Effector memory CD4-positive, alpha-beta T cell (primary cell): ENCODE data around the gene PLA2R1.

Source experiments
- DNase-seq, 3 donors: peaks; one replicate each; pipeline ENCODE4 v3.0.0-alpha.2; 2020
- H3K27ac ChIP-seq: 2 replicates; pipeline ENCODE4 v1.7.0; 2013; ENCODE audit warnings: mild to moderate bottlenecking, low read length, moderate library complexity; ENCODE audit not compliant: insufficient read depth, poor library complexity, severe bottlenecking
- H3K27me3 ChIP-seq: replicated peaks from 2 replicates; pipeline ENCODE4 v1.7.0; 2013; ENCODE audit warnings: mild to moderate bottlenecking, low read length; ENCODE audit not compliant: insufficient read depth, control insufficient read depth, poor library complexity, severe bottlenecking
- H3K36me3 ChIP-seq: 2 replicates; pipeline ENCODE4 v1.7.0; 2013; ENCODE audit warnings: mild to moderate bottlenecking, low read length, moderate library complexity; ENCODE audit not compliant: control insufficient read depth, insufficient read depth
- H3K4me1 ChIP-seq: 2 replicates; pipeline ENCODE4 v1.7.0; 2013; ENCODE audit warnings: low read length, mild to moderate bottlenecking; ENCODE audit not compliant: control insufficient read depth, insufficient read depth, poor library complexity, severe bottlenecking
- H3K4me3 ChIP-seq: 2 replicates; pipeline ENCODE4 v1.7.0; 2013; ENCODE audit warnings: low read length, low read depth, mild to moderate bottlenecking; ENCODE audit not compliant: insufficient read depth, poor library complexity, severe bottlenecking
- H3K9me3 ChIP-seq: 2 replicates; pipeline ENCODE4 v1.7.0; 2013; ENCODE audit warnings: mild to moderate bottlenecking, low read length, moderate library complexity; ENCODE audit not compliant: control insufficient read depth

The PLA2R1 gene

DNA sequence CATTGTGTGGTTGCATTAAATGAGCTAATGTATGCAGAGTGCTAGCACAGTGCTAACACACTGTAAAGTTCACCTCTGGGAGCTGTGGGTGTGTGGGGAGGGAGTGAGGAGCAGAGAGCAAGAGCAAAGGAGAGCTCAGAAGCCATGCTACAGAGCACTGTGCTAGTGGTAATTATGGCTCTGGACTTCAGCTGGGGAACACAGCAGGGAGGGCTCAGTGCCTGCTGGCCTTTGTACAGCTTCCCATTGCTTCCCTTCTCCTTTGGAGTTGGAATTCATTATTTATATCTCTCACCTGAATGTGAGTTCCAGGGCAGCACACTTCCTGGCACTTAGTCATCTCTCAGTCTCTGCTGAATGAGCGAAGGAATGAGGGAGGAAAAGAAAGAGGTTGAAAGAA lies 2.5 kb upstream of the PLA2R1 start:
- Histone ChIP-seq H3K36me3 (no peaks in the 10 kb centered on the region), H3K9me3 (no peaks in the 10 kb centered on the region), H3K27ac (no peak overlapping the region), H3K4me1 (peaks cover 10% of the 10 kb centered on the region), H3K4me3 (no peak overlapping the region), H3K27me3 (peaks cover 16% of the 10 kb centered on the region)
- DNase-seq = no peak

DNA sequence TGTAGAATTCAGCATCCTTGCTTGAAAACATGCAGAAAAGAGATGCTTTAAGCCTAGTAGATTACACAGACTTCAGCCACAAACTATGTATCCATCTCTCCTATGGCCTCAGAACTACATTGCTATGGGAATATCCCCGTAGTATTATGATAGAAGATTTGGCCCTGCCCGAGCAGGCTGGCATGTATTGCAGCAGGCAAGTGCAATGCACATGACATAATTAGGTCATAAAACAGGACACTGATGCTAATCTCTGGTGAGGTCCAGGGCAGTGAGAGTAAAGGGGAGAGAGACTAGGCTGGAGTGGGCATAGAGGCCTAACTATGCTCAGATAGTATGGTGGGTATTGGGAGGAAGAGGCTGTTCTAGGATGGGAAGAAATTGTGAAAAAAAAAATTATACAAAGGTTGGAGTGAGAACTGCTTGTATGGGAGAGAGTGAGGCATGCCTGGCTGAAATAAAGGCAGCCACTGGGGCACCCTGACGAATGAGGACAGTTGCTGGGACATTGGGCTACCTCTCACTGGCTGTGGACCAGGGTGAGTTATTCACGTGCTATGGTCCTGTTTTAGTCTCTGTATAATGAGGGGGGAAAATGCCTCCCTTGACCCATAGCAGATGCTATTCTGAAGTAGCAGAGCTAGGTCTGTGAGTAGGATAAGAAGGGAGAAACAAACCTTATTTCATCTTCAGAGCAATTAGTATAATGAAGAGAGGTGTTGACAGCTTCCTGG lies 1.6 kb upstream of the PLA2R1 start:
- Histone ChIP-seq H3K36me3 (no peaks in the 10 kb centered on the region), H3K9me3 (no peaks in the 10 kb centered on the region), H3K27me3 (peaks cover 16% of the 10 kb centered on the region), H3K4me3 (no peak overlapping the region), H3K27ac (no peak overlapping the region), H3K4me1 (peaks cover 10% of the 10 kb centered on the region)
- DNase-seq = no peak

DNA sequence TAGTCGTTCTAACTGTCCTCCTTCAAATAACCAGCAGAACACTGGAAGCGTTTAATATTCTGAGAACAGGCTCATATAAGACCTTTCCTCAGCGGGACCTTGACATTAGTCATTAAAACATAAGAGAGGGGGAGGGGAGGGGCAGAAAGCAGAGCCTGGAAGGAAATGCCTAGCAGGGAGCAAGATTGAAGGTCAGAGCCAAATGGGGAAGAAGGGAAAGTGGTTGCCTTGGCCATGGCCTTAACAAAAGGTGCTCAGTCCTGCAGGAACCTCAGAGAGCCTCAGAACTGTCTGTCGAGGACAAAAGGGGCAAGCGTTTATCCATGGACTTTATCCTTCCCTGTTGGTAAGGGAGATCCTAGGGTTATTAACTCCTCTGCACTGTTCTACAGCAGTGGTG lies 856 bp upstream of the PLA2R1 start:
- H3K4me3 ChIP-seq = no peak overlapping the region
- DNase-seq = no peak
- H3K27ac ChIP-seq = no peak overlapping the region
- H3K36me3 ChIP-seq = no peaks in the 10 kb centered on the region
- H3K9me3 ChIP-seq = no peaks in the 10 kb centered on the region
- peaks cover 10% of the 10 kb centered on the region for H3K4me1 ChIP-seq
- peaks cover 16% of the 10 kb centered on the region for H3K27me3 ChIP-seq

DNA sequence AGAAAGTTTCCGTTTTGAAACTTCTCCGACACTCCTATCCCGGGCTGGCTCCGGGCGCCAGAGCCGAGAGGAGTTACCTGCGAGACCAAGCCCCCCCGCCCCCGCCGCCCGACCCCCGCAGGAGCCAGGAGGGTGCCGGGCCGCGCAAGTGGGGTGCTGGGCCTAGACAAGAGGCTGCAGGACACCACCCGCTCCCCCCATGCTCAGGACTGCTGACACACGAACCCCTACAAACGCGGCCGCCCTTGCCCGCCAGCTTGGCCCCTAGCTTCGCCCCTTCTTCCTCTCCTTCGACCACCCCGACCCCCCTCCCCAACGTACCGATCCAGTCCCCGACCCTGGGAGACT lies 497 bp downstream of the PLA2R1 start:
- no peak overlapping the region for H3K27ac ChIP-seq
- H3K4me1 ChIP-seq = peaks cover 10% of the 10 kb centered on the region
- H3K27me3 ChIP-seq = peaks cover 16% of the 10 kb centered on the region
- H3K36me3 ChIP-seq = no peaks in the 10 kb centered on the region
- H3K9me3 ChIP-seq = no peaks in the 10 kb centered on the region
- H3K4me3 ChIP-seq = peak overlapping the region; percentile 25
- no peak for DNase-seq

DNA sequence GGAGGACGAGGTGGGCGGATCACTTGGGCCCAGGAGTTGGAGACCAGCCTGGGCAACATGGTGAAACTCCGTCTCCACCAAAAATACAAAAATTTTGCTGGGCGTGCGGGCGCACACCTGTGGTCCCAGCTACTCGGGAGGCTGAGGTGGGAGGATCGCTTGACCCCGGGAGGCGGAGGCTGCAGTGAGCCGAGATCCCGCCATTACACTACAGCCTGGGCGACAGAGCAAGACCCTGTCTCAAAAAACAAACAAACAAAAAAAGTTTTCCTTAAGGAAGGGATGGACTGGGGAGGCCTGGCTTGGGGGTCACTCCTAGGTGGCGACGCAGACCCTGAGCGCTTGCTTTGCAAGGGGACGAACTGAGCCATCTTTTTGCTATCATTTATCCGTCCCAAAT lies 882 bp downstream of the PLA2R1 start:
- Histone ChIP-seq H3K4me1 (peaks cover 10% of the 10 kb centered on the region), H3K27ac (no peak overlapping the region), H3K36me3 (no peaks in the 10 kb centered on the region), H3K27me3 (peaks cover 16% of the 10 kb centered on the region), H3K4me3 (peak overlapping the region; percentile 25), H3K9me3 (no peaks in the 10 kb centered on the region)
- DNase-seq = no peak

DNA sequence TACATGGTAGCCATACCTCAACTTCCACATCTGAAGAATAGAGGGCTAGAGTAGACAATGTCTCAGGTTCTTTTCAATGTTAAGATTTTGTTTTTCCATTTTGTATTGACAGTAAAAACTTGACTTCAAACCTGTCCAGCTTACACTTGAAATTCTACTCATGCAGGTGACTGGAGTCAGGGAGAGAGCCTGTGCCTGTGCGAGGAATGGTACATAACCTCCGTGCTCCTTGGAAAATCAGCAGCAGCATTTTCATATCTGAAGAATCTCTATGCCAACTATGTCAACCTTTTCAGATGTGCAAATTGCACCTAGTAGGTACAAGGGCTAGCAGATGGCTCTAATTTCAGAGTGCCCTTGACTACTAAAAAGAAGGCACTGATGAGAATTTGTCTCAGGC lies 2.1 kb downstream of the PLA2R1 start:
- Histone ChIP-seq H3K9me3 (no peaks in the 10 kb centered on the region), H3K36me3 (no peaks in the 10 kb centered on the region), H3K4me3 (no peak overlapping the region), H3K27ac (no peak overlapping the region), H3K4me1 (peaks cover 10% of the 10 kb centered on the region), H3K27me3 (peaks cover 16% of the 10 kb centered on the region)
- no peak for DNase-seq

DNA sequence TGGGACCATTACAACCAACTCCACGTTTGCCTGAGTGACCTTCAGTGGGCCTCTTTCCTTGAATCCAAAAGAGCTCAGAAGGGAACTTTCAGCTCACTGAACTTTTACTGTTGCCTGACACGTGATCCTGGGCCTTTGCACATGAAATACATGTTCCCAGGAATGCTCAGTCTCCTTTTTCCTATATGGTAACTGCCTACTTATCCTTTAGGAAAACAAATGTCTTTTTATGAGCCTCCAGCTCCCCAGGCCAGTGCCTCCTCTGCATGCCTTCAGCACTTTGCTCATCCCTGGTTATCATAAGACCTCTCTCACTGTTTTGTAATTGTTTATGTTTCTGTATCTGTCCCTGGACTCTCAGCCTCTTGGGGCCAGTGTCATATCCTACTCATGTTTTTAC lies 5.1 kb downstream of the PLA2R1 start:
- Histone ChIP-seq H3K27me3 (peaks cover 9% of the 10 kb centered on the region), H3K4me1 (peaks cover 6% of the 10 kb centered on the region), H3K27ac (no peak overlapping the region), H3K4me3 (no peak overlapping the region), H3K9me3 (no peaks in the 10 kb centered on the region), H3K36me3 (no peaks in the 10 kb centered on the region)
- no peak for DNase-seq

DNA sequence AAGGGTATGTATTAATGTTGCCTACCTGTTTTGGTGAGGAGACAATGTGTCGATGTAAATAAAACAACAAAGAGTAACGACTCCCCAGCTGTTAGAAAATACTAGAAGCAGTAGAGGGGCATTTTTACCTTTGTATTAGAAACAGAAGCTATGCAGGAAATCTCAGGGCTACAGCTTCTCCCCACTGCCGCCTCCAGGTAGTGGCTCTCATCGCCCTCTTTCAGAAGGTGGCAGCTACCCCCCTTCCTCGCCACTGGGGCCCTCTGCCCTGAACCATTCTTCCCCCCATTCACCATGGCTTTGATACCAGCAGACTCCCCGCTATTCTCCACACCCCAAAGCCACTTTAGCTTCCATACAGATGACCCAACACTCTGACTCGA lies 6.7 kb downstream of the PLA2R1 start:
- H3K36me3 ChIP-seq = no peaks in the 10 kb centered on the region
- H3K27ac ChIP-seq = no peak overlapping the region
- H3K4me1 ChIP-seq = no peaks in the 10 kb centered on the region
- peaks cover 2% of the 10 kb centered on the region for H3K27me3 ChIP-seq
- H3K9me3 ChIP-seq = no peaks in the 10 kb centered on the region
- no peak overlapping the region for H3K4me3 ChIP-seq
- DNase-seq = no peak

DNA sequence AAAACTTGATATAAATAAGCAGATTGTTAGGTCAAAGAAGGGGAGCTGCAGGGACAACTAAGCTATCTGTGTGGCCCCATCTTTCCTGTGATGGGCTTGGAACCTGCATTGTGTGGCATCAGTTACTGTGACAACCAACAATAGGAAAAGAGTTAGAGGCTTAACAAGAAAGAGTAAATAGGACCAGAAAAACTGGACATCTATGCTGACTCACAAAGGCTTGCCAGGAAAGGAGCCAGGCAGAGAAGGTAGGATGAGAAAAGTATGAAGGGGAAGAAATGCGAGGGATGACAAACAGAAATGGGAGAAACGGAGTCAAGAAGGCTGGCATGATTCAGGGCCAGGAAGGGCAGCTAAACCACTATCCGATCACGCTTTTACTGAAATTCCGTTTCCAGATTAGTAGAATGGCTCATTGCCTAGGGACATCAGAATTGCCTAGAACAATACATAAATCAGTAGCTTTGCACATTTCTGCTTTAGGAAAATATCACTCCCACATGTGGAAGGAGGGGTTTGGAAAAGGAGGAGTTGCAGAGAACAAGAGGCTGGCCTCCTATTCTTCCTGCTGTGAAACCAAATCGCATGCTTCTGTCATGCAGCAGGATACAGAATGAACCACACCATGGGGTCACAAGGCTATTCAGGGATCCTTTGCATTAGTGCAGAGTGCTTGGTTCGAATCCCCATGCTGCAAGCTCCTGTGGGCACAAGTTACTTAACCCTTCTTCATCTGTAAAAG lies 7.3 kb downstream of the PLA2R1 start:
- H3K36me3 ChIP-seq = no peaks in the 10 kb centered on the region
- no peak overlapping the region for H3K4me3 ChIP-seq
- H3K4me1 ChIP-seq = no peaks in the 10 kb centered on the region
- H3K27me3 ChIP-seq = no peaks in the 10 kb centered on the region
- no peak overlapping the region for H3K27ac ChIP-seq
- H3K9me3 ChIP-seq = no peaks in the 10 kb centered on the region
- DNase-seq = no peak

DNA sequence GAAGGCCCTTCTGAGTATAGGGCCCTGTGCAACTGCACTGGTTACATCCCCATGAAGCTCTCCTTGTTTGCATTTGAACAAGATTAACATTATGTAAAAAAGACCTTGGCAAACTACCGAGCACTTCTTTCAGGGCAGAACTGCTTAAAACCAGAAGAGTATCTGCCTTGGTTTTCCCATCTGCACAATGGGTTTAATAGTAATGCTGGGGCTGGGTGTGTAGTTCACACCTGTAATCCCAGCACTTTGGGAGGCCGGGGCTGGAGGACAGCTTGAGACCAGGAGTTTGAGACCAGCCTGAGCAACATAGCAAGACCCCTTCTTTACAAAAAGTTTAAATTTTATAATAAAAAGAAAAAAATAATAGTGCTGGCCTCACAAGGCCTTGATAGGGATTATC lies 8.5 kb downstream of the PLA2R1 start:
- Histone ChIP-seq H3K36me3 (no peaks in the 10 kb centered on the region), H3K4me1 (no peaks in the 10 kb centered on the region), H3K9me3 (no peaks in the 10 kb centered on the region), H3K4me3 (no peak overlapping the region), H3K27me3 (no peaks in the 10 kb centered on the region), H3K27ac (no peak overlapping the region)
- DNase-seq = no peak
